Esophagus (tissue), 2 donors: ENCODE data around the gene OLFM1. TPM values are rescaled to one million over a fixed set of nuclear protein-coding genes. Genes with fewer than 3 reads are reported as not detected.

ENCODE experiments used
- H3K27ac ChIP-seq, 2 donors: one replicate each; pipeline ENCODE4 v1.5.1; 2013; ENCODE audit warnings: low read depth in 2 of 2, mild to moderate bottlenecking in 2 of 2, inconsistent platforms in 1 of 2, low read length in 1 of 2, moderate library complexity in 1 of 2
- H3K27me3 ChIP-seq, 2 donors: one replicate each; pipeline ENCODE4 v1.6.1; 2013; ENCODE audit warnings: low read length in 2 of 2, control low read depth in 1 of 2, mild to moderate bottlenecking in 1 of 2; ENCODE audit not compliant: insufficient read depth in 2 of 2, control insufficient read depth in 1 of 2
- H3K36me3 ChIP-seq, 2 donors: one replicate each; pipeline ENCODE4 v1.6.1; 2013; ENCODE audit warnings: low read length in 1 of 2; ENCODE audit not compliant: control insufficient read depth in 2 of 2, insufficient read depth in 2 of 2
- H3K4me1 ChIP-seq, 2 donors: one replicate each; pipeline ENCODE4 v1.6.1; 2013; ENCODE audit warnings: low read length in 1 of 2; ENCODE audit not compliant: control insufficient read depth in 2 of 2, insufficient read depth in 2 of 2
- H3K4me3 ChIP-seq, 2 donors: one replicate each; pipeline ENCODE4 v1.5.1; 2013; ENCODE audit warnings: low read length in 2 of 2, mild to moderate bottlenecking in 2 of 2, low read depth in 1 of 2, moderate library complexity in 1 of 2
- H3K9me3 ChIP-seq, 2 donors: one replicate each; pipeline ENCODE4 v1.6.1; 2013; ENCODE audit warnings: mild to moderate bottlenecking in 2 of 2, low read depth in 1 of 2, low read length in 1 of 2, moderate library complexity in 1 of 2; ENCODE audit not compliant: control insufficient read depth in 2 of 2, insufficient read depth in 1 of 2
- WGBS, 2 donors: extraction: QIAGEN DNeasy Blood & Tissue Kit; methylation state at CpG; one replicate each; pipeline ENCODE4 v1.1.7; 2013; 5-methylcytosine and 5-hydroxymethylcytosine counted together
- polyA plus RNA-seq, 2 donors: library from polyadenylated mRNA; stranded (reverse); fragments of 200-250 nt; gene quantifications; one replicate each; pipeline ENCODE4 v1.2.3, GENCODE V29; 2013
- donor health status: healthy with polysubstance abuse.
- donor health status: Bipolar disorder and iron deficiency.

The OLFM1 gene
- 1 to 10 TPM; 2.3 to 4.8 TPM for polyA plus RNA-seq

- Histone ChIP-seq H3K4me3 (peak within 1 kb of the TSS; percentile 15 to 29), H3K9me3 (peaks cover 0 to 4% of the 10 kb centered on the region in 2 donors), H3K27ac (no peak within 1 kb of the TSS), H3K36me3 (peaks cover 0 to 3% of the 10 kb centered on the region in 2 donors), H3K27me3 (peaks cover 4 to 9% of the 10 kb centered on the region in 2 donors), H3K4me1 (peaks cover 3 to 10% of the 10 kb centered on the region in 2 donors)
- 1 to 2% methylated on average over 32 to 40 of the region's 40 CpGs for WGBS, 2 donors
Measured at GRCh38 chr9:135087489-135087792, at the start of gene OLFM1. OLFM1 (plus strand) TSS chr9:135087668; CDS start chr9:135087990, 322 bp downstream.

GRCh38 chr9:135038331-135038730 is 49.1 kb upstream of the OLFM1 start:
- peaks cover 2 to 3% of the 10 kb centered on the region in 2 donors for H3K9me3 ChIP-seq
- 73 to 75% methylated on average over 13 of the region's 13 CpGs for WGBS, 2 donors

GRCh38 chr9:135038826-135039225 is 48.6 kb upstream of the OLFM1 start:
- Histone ChIP-seq H3K27me3 (no peaks in the 10 kb centered on the region), H3K9me3 (peaks cover 0 to 2% of the 10 kb centered on the region in 2 donors), H3K27ac (no peak overlapping the region), H3K36me3 (no peaks in the 10 kb centered on the region), H3K4me1 (no peaks in the 10 kb centered on the region), H3K4me3 (no peak overlapping the region)
- 60 to 64% methylated on average over 3 of the region's 3 CpGs for WGBS, 2 donors

More at GRCh38 chr9:135038331-135038730, 49.1 kb upstream of the OLFM1 start:
- no peaks in the 10 kb centered on the region for H3K36me3 ChIP-seq
- no peak overlapping the region for H3K27ac ChIP-seq
- no peaks in the 10 kb centered on the region for H3K27me3 ChIP-seq
- H3K4me3 ChIP-seq = no peak overlapping the region
- no peaks in the 10 kb centered on the region for H3K4me1 ChIP-seq

- H3K4me1 ChIP-seq = no peaks in the 10 kb centered on the region
- no peak overlapping the region for H3K27ac ChIP-seq
- H3K27me3 ChIP-seq = no peaks in the 10 kb centered on the region
- H3K36me3 ChIP-seq = no peaks in the 10 kb centered on the region
- peaks cover 0 to 2% of the 10 kb centered on the region in 2 donors for H3K9me3 ChIP-seq
- no peak overlapping the region for H3K4me3 ChIP-seq
- 77 to 80% methylated on average over 14 of the region's 14 CpGs for WGBS, 2 donors
Measured at GRCh38 chr9:135039266-135039870, 48.1 kb upstream of the OLFM1 start.

GRCh38 chr9:135039916-135040645 is 47.4 kb upstream of the OLFM1 start:
- Histone ChIP-seq H3K27me3 (no peaks in the 10 kb centered on the region), H3K36me3 (no peaks in the 10 kb centered on the region), H3K9me3 (peaks cover 0 to 2% of the 10 kb centered on the region in 2 donors), H3K4me1 (no peaks in the 10 kb centered on the region), H3K27ac (no peak overlapping the region), H3K4me3 (no peak overlapping the region)
- WGBS, 2 donors = 63 to 65% methylated on average over 9 of the region's 9 CpGs

- WGBS, 2 donors = 70 to 81% methylated on average over 16 of the region's 16 CpGs
- Histone ChIP-seq H3K36me3 (no peaks in the 10 kb centered on the region), H3K27me3 (no peaks in the 10 kb centered on the region), H3K4me1 (no peaks in the 10 kb centered on the region), H3K9me3 (peaks cover 0 to 2% of the 10 kb centered on the region in 2 donors), H3K27ac (no peak overlapping the region), H3K4me3 (no peak overlapping the region)
Measured at GRCh38 chr9:135040892-135041291, 46.6 kb upstream of the OLFM1 start.

- no peaks in the 10 kb centered on the region for H3K36me3 ChIP-seq
- H3K27me3 ChIP-seq = peaks cover 0 to 3% of the 10 kb centered on the region in 2 donors
- H3K9me3 ChIP-seq = peaks cover 0 to 2% of the 10 kb centered on the region in 2 donors
- H3K27ac ChIP-seq = no peak overlapping the region
- H3K4me1 ChIP-seq = no peaks in the 10 kb centered on the region
- H3K4me3 ChIP-seq = no peak overlapping the region
- 76 to 88% methylated on average over 11 of the region's 11 CpGs for WGBS, 2 donors
Measured at GRCh38 chr9:135043345-135043744, 44.1 kb upstream of the OLFM1 start.

GRCh38 chr9:135045264-135045927 is 42.1 kb upstream of the OLFM1 start:
- no peaks in the 10 kb centered on the region for H3K36me3 ChIP-seq
- H3K4me1 ChIP-seq = no peaks in the 10 kb centered on the region
- 87 to 93% methylated on average over 25 of the region's 25 CpGs for WGBS, 2 donors
- H3K27me3 ChIP-seq = peaks cover 0 to 3% of the 10 kb centered on the region in 2 donors
- H3K9me3 ChIP-seq = peaks cover 0 to 2% of the 10 kb centered on the region in 2 donors
- no peak overlapping the region for H3K4me3 ChIP-seq
- H3K27ac ChIP-seq = no peak overlapping the region

GRCh38 chr9:135045928-135046738 is 41.3 kb upstream of the OLFM1 start:
- Histone ChIP-seq H3K27me3 (peaks cover 0 to 3% of the 10 kb centered on the region in 2 donors), H3K9me3 (peaks cover 0 to 2% of the 10 kb centered on the region in 2 donors), H3K4me1 (no peaks in the 10 kb centered on the region), H3K4me3 (no peak overlapping the region), H3K36me3 (no peaks in the 10 kb centered on the region), H3K27ac (no peak overlapping the region)
- 63 to 68% methylated on average over 18 of the region's 18 CpGs for WGBS, 2 donors
